Measurements from ENCODE around the gene PPDPF.

Gene PPDPF

GRCh38 chr20:63502671-63503172, 17.8 kb upstream of the PPDPF start:
- H2AFZ ChIP-seq (ENCODE audit: low read length) = no peak overlapping the region
- DNase-seq = no peak
- TF ChIP-seq EZH2phosphoT487 (IDR thresholded peaks at IDR 0.05; ENCODE audit: low read length) = no peak
- TF ChIP-seq EZH2 (optimal IDR thresholded peaks at IDR 0.05; ENCODE audit: low read depth, low read length) = no peak
- TF ChIP-seq CTCF (IDR thresholded peaks at IDR 0.05; ENCODE audit: low read length) = no peak
- H4K20me1 ChIP-seq (ENCODE audit: insufficient read depth, low read length) = no peaks in the 10 kb centered on the region
- H3K27me3 ChIP-seq (replicated peaks; ENCODE audit: insufficient read depth, low read length) = peaks cover 64% of the 10 kb centered on the region
- no peaks in the 10 kb centered on the region for H3F3A ChIP-seq (ENCODE audit: insufficient read depth, low read length)
- no peak overlapping the region for H3K4me3 ChIP-seq (ENCODE audit: low read length)
- H3K9me3 ChIP-seq (replicated peaks; ENCODE audit: insufficient read depth, low read length) = no peaks in the 10 kb centered on the region
- H3K4me2 ChIP-seq (ENCODE audit: low read depth, low read length) = no peak overlapping the region
- H3K9ac ChIP-seq (ENCODE audit: low read length) = no peak overlapping the region
- no peak overlapping the region for H3K27ac ChIP-seq (ENCODE audit: low read length)
- no peaks in the 10 kb centered on the region for H3K9me2 ChIP-seq (replicated peaks; ENCODE audit: insufficient read depth, low read length)
- H3K36me3 ChIP-seq (replicated peaks; ENCODE audit: insufficient read depth, low read length) = no peaks in the 10 kb centered on the region
- H3K79me2 ChIP-seq (ENCODE audit: low read length) = no peaks in the 10 kb centered on the region
- H3K4me1 ChIP-seq (ENCODE audit: low read length) = peaks cover 8% of the 10 kb centered on the region

- no peaks in the 10 kb centered on the region for H3K36me3 ChIP-seq (replicated peaks; ENCODE audit: insufficient read depth, low read length)
- H3K4me1 ChIP-seq (ENCODE audit: low read length) = peaks cover 8% of the 10 kb centered on the region
- H3K9me2 ChIP-seq (replicated peaks; ENCODE audit: insufficient read depth, low read length) = no peaks in the 10 kb centered on the region
- no peak overlapping the region for H3K4me2 ChIP-seq (ENCODE audit: low read depth, low read length)
- no peaks in the 10 kb centered on the region for H3K79me2 ChIP-seq (ENCODE audit: low read length)
- no peak for DNase-seq
- no peak overlapping the region for H2AFZ ChIP-seq (ENCODE audit: low read length)
- H3K4me3 ChIP-seq (ENCODE audit: low read length) = no peak overlapping the region
- no peaks in the 10 kb centered on the region for H3K9me3 ChIP-seq (replicated peaks; ENCODE audit: insufficient read depth, low read length)
- TF ChIP-seq EZH2phosphoT487 (IDR thresholded peaks at IDR 0.05; ENCODE audit: low read length) = no peak
- no peak for TF ChIP-seq CTCF (IDR thresholded peaks at IDR 0.05; ENCODE audit: low read length)
- no peak for TF ChIP-seq EZH2 (optimal IDR thresholded peaks at IDR 0.05; ENCODE audit: low read depth, low read length)
- no peak overlapping the region for H3K9ac ChIP-seq (ENCODE audit: low read length)
- H3K27me3 ChIP-seq (replicated peaks; ENCODE audit: insufficient read depth, low read length) = peaks cover 64% of the 10 kb centered on the region
- no peaks in the 10 kb centered on the region for H3F3A ChIP-seq (ENCODE audit: insufficient read depth, low read length)
- H4K20me1 ChIP-seq (ENCODE audit: insufficient read depth, low read length) = no peaks in the 10 kb centered on the region
- no peak overlapping the region for H3K27ac ChIP-seq (ENCODE audit: low read length)
These were observed 17.0 kb upstream of the PPDPF start for GRCh38 chr20:63503524-63503923.

GRCh38 chr20:63504642-63505041, 15.9 kb upstream of the PPDPF start:
- H3F3A ChIP-seq (ENCODE audit: insufficient read depth, low read length) = no peaks in the 10 kb centered on the region
- H3K36me3 ChIP-seq (replicated peaks; ENCODE audit: insufficient read depth, low read length) = no peaks in the 10 kb centered on the region
- no peak overlapping the region for H3K9ac ChIP-seq (ENCODE audit: low read length)
- no peaks in the 10 kb centered on the region for H3K9me3 ChIP-seq (replicated peaks; ENCODE audit: insufficient read depth, low read length)
- H3K27me3 ChIP-seq (replicated peaks; ENCODE audit: insufficient read depth, low read length) = peaks cover 71% of the 10 kb centered on the region
- no peak overlapping the region for H3K27ac ChIP-seq (ENCODE audit: low read length)
- TF ChIP-seq EZH2phosphoT487 (IDR thresholded peaks at IDR 0.05; ENCODE audit: low read length) = no peak
- TF ChIP-seq CTCF (IDR thresholded peaks at IDR 0.05; ENCODE audit: low read length) = no peak
- TF ChIP-seq EZH2 (optimal IDR thresholded peaks at IDR 0.05; ENCODE audit: low read depth, low read length) = no peak
- no peak for DNase-seq
- peaks cover 8% of the 10 kb centered on the region for H3K4me1 ChIP-seq (ENCODE audit: low read length)
- H3K79me2 ChIP-seq (ENCODE audit: low read length) = no peaks in the 10 kb centered on the region
- H2AFZ ChIP-seq (ENCODE audit: low read length) = no peak overlapping the region
- no peak overlapping the region for H3K4me3 ChIP-seq (ENCODE audit: low read length)
- no peak overlapping the region for H3K4me2 ChIP-seq (ENCODE audit: low read depth, low read length)
- H3K9me2 ChIP-seq (replicated peaks; ENCODE audit: insufficient read depth, low read length) = no peaks in the 10 kb centered on the region
- H4K20me1 ChIP-seq (ENCODE audit: insufficient read depth, low read length) = no peaks in the 10 kb centered on the region

Measured in MM.1S (cell line).